ENCODE measurements around the gene RALBP1. TPM values are rescaled to one million over a fixed set of nuclear protein-coding genes. Genes with fewer than 3 reads are reported as not detected.

RALBP1 gene
- total RNA-seq, 1 donor from 2014 or later: 83.5 TPM

Other genes with a start within 250 kb of the RALBP1 start
- gene TWSG1, start 140.7 kb upstream of the RALBP1 start, total RNA-seq: 52.3 and 84.2 TPM in 2 replicates
- 66.9 and 79.8 TPM in 2 replicates for gene PPP4R1, start 139.0 kb downstream of the RALBP1 start, total RNA-seq
- 18.7 and 19.0 TPM in 2 replicates for gene RAB31, start 232.8 kb downstream of the RALBP1 start, total RNA-seq